Right lobe of liver (tissue), 6 donors: Measurements from ENCODE around the gene TOX4. TPM values are rescaled to one million over a fixed set of nuclear protein-coding genes. Genes with fewer than 3 reads are reported as not detected.

ENCODE experiments used
- ATAC-seq, 4 donors: fragments of 200-7000 bp; cut with Tn5 transposase; one replicate each; pipeline ENCODE4 v1.9.1; 2020; ENCODE audit warnings: mild to moderate bottlenecking in 4 of 4, moderate library complexity in 4 of 4
- DNase-seq, 3 donors: peaks; one replicate each; pipeline ENCODE4 v3.0.0-alpha.2; 2020
- H3K27ac ChIP-seq, 3 donors: fragments of 200-600 bp; one replicate each; pipeline ENCODE4 v1.8.0; 2022
- H3K27me3 ChIP-seq, 2 donors: fragments of 200-600 bp; one replicate each; pipeline ENCODE4 v1.8.0; 2022
- H3K36me3 ChIP-seq, 4 donors: fragments of 200-600 bp; sonication (generic) in 1 of 4; one replicate each; pipeline versions ENCODE4 v1.5.1 to v1.8.0; 2017 to 2022; ENCODE audit warnings: control low read depth in 1 of 4
- H3K4me1 ChIP-seq, 4 donors: fragments of 200-600 bp; sonication (generic) in 1 of 4; one replicate each; pipeline versions ENCODE4 v1.5.1 to v1.8.0; 2017 to 2022; ENCODE audit warnings: control low read depth in 1 of 4
- H3K4me3 ChIP-seq, 3 donors: fragments of 200-600 bp; one replicate each; pipeline ENCODE4 v1.8.0; 2022
- H3K9me3 ChIP-seq, 4 donors: fragments of 200-600 bp; sonication (generic) in 1 of 4; one replicate each; pipeline versions ENCODE4 v1.5.1 to v1.8.0; 2017 to 2022; ENCODE audit warnings: control low read depth in 1 of 4
- CTCF ChIP-seq, 4 donors: fragments of 200-600 bp in 3 of 4; fragments of 450-650 bp in 1 of 4; IDR thresholded peaks; one replicate each; pipeline versions ENCODE4 v1.5.1 to v1.8.0; 2016 to 2022; ENCODE audit warnings: antibody characterized with exemption in 4 of 4, mild to moderate bottlenecking in 2 of 4
- POLR2A ChIP-seq: fragments of 450-650 bp; IDR thresholded peaks from one replicate; pipeline ENCODE4 v1.6.1; 2017; ENCODE audit warnings: antibody characterized with exemption, mild to moderate bottlenecking
- WGBS: methylation state at CpG from one replicate; pipeline ENCODE4 v1.1.6; 2018; ENCODE audit warnings: low coverage, low lambda C conversion rate; ENCODE audit not compliant: insufficient coverage; ENCODE audit errors: missing lambda C conversion rate; 5-methylcytosine and 5-hydroxymethylcytosine counted together
- intact Hi-C, 2 donors: fragments of 100-400 bp; cut with DNase I; formaldehyde crosslinking; loops; one replicate each; pipeline versions ENCODE4 v1.11.2 to v1.14.1; 2022
- total RNA-seq, 6 experiments: library from RNA; depleted of rRNA in 2 of 6; stranded (reverse); fragments of >200 nt in 2 of 6; fragmentation: NEBNext Ultra II Directional in 3 of 6; extraction: Animal tissue kit (Norgen Biotek cat#: 25700) in 3 of 6; gene quantifications; one replicate each; pipeline versions ENCODE4 v1.1.0 to v1.2.4, GENCODE V29; 2016 to 2023
- donor health status: DM: no; HTN: yes; CAD: no.
- donor health status: DM: no; HTN: no; CAD: no.
- donor health status: DM: no; HTN: no; CAD: no.
- donor health status: DM: no; HTN: yes; CAD: no.
- donor health status: DM: no; HTN: yes; CAD: no.

The TOX4 gene
- total RNA-seq, 6 experiments from 2014 or later = 19.9 to 37.0 (median 33.3) TPM

DNA sequence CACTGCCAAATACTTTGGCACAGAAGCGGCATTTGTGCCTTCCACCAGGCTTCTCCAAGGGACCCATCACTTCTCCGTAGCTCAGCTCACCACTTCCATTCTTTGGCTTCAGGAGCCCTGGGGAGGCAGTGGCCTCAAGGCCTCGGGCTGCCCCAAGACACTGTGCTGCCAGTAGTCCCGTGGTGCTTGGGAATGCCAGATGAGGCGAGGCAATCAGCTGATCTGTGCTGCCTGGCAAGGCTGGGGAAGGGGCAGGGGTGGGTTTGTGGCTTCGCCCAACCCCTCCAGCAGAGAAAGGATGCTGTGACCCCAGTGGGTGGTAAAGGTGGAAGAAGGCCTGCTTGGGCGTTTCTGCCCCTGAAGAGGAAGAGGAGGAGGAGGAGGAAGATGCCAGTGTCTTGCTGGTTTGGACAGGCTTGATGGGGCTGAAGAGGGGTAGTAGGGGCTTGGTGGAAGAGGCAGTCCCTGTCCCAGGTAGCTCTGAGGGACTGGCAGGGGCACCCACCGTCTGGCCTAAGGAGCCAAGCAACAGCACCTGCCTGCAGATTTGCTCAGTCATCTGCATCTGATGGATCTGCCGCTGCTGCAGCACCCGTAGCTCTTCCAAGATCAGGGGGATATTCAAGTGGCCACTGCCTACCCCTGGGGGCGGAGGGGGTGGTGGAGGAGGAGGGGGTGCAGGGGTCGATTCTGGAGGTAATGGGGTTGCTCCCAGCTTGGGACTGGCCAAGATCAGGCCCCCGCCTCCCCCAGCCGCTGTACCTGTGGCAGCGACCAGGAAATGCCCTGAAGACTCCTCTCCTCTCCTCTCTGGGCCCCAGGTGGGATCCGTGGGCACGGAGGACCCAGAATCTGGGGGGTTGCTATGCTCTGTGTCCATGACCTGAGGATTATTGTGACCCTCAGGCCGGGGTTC, 47.8 kb downstream of the TOX4 start:
- ATAC-seq (no peak), DNase-seq (no peak)
- H3K4me3 ChIP-seq = no peak overlapping the region
- TF ChIP-seq POLR2A (no peak), CTCF (IDR thresholded peaks at IDR 0.05) (no peak)
- H3K4me1 ChIP-seq = no peaks in the 10 kb centered on the region
- no peak overlapping the region for H3K27ac ChIP-seq
- no peaks in the 10 kb centered on the region for H3K36me3 ChIP-seq
- intact Hi-C loops = no loop called here
- H3K27me3 ChIP-seq = no peaks in the 10 kb centered on the region
- WGBS = 85% methylated on average over 11 of the region's 18 CpGs
- H3K9me3 ChIP-seq = no peaks in the 10 kb centered on the region

- 25% methylated on average over 4 of the region's 12 CpGs for WGBS
- no peaks in the 10 kb centered on the region for H3K4me1 ChIP-seq
- TF ChIP-seq POLR2A (no peak), CTCF (IDR thresholded peaks at IDR 0.05) (no peak)
- intact Hi-C loops = no loop called here
- ATAC-seq = peak in 2 of 4 donors; percentile 3 to 23
- peak overlapping the region; percentile 30 to 53 (median 45) for H3K4me3 ChIP-seq
- H3K27me3 ChIP-seq = no peaks in the 10 kb centered on the region
- H3K9me3 ChIP-seq = no peaks in the 10 kb centered on the region
- no peak overlapping the region for H3K27ac ChIP-seq
- DNase-seq = no peak
- H3K36me3 ChIP-seq = no peaks in the 10 kb centered on the region
Measured at GRCh38 chr14:21525571-21525961, 48.6 kb downstream of the TOX4 start.

GRCh38 chr14:21525962-21526671, 49.1 kb downstream of the TOX4 start, which contains the start of gene SALL2:
SALL2 (minus strand) TSS chr14:21526346; CDS start chr14:21526127, 219 bp downstream.
- Histone ChIP-seq H3K4me1 (no peaks in the 10 kb centered on the region), H3K36me3 (no peaks in the 10 kb centered on the region), H3K9me3 (no peaks in the 10 kb centered on the region), H3K27ac (no peak within 1 kb of the TSS), H3K4me3 (peak within 1 kb of the TSS; percentile 30 to 53 (median 45)), H3K27me3 (no peaks in the 10 kb centered on the region)
- under 1% methylated on average over 23 of the region's 43 CpGs for WGBS
- ATAC-seq (peak; percentile 77 to 93 (median 89)), DNase-seq (peak; percentile 57 to 67 (median 59))
- intact Hi-C loops = no loop called here
- no peak for TF ChIP-seq POLR2A
- TF ChIP-seq CTCF (IDR thresholded peaks at IDR 0.05) = no peak

DNA sequence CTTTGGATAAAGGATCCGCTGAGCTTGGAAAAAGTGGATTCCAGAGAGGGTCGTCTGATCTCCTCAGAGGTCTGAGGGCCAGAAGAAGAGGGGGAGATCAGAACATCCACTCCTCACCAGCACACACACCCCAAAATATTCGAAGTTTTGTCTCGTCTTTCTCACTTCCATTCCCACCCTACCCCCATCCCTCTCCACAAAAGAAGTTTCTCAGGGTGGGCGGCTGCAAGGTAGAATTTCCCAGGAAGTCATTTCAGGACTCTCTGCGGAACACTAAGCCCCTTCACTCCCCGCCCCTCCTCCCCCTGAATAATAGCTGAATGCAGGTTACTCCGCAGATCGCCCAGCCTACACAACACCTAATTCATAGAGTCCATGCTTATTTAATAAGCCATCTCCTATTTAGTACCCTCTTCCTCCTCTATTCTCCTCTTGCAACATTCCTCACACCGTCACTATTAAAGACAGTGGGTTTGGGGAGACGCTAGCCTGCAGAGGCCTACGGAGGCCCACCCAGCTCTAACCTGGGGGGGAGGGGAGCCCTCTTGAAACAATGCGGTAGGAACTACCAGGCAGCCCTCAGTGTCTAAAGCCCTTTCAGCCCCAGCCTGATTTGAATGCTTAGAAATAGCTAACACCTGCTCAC, 49.8 kb downstream of the TOX4 start:
- H3K4me3 ChIP-seq = peak overlapping the region; percentile 30 to 53 (median 45)
- TF ChIP-seq POLR2A (no peak), CTCF (IDR thresholded peaks at IDR 0.05) (no peak)
- H3K27ac ChIP-seq = no peak overlapping the region
- DNase-seq = no peak
- no peaks in the 10 kb centered on the region for H3K9me3 ChIP-seq
- no peaks in the 10 kb centered on the region for H3K36me3 ChIP-seq
- H3K27me3 ChIP-seq = no peaks in the 10 kb centered on the region
- ATAC-seq = no peak
- 35% methylated on average over 7 of the region's 13 CpGs for WGBS
- intact Hi-C loops = no loop called here
- no peaks in the 10 kb centered on the region for H3K4me1 ChIP-seq
